IPS-11a (cell line): Measurements from ENCODE around the gene SIN3A.
A peak's percentile ranks its signal among the peaks of the same experiment; 100 is the strongest.
"Not testable (repeated sequence)": the region's sequence is repeated elsewhere in the genome, so short reads cannot be mapped to it uniquely, and the experiment has no call there.

Source experiments
- H3K4me3 ChIP-seq: one replicate; pipeline ENCODE4 v1.5.1; 2013; ENCODE audit warnings: low read depth, low read length, control low read depth

SIN3A gene

GRCh38 chr15:75451674-75452363, at the start of gene SIN3A:
TSS of gene SIN3A (minus strand) at chr15:75451690. CDS start at chr15:75430375, 21,315 bp downstream.
- H3K4me3 ChIP-seq: peak within 1 kb of the TSS; percentile 89

- H3K4me3 ChIP-seq: no peak overlapping the region
Measured at GRCh38 chr15:75493732-75494131, 42.2 kb upstream of the SIN3A start.

- no peak overlapping the region for H3K4me3 ChIP-seq
Measured at GRCh38 chr15:75483961-75484360, 32.5 kb upstream of the SIN3A start.

- not testable (repeated sequence) for H3K4me3 ChIP-seq
Measured at GRCh38 chr15:75483556-75483955, 32.1 kb upstream of the SIN3A start.

- no peak overlapping the region for H3K4me3 ChIP-seq
Measured at GRCh38 chr15:75483106-75483505, 31.6 kb upstream of the SIN3A start.

- H3K4me3 ChIP-seq: not testable (repeated sequence)
Measured at GRCh38 chr15:75480463-75480862, 29.0 kb upstream of the SIN3A start.

- no peak overlapping the region for H3K4me3 ChIP-seq
Measured at GRCh38 chr15:75479670-75480069, 28.2 kb upstream of the SIN3A start.

GRCh38 chr15:75477094-75477493, 25.6 kb upstream of the SIN3A start:
- not testable (repeated sequence) for H3K4me3 ChIP-seq

GRCh38 chr15:75468913-75469598, 17.6 kb upstream of the SIN3A start:
- no peak overlapping the region for H3K4me3 ChIP-seq

GRCh38 chr15:75460646-75461045, 9.2 kb upstream of the SIN3A start:
- no peak overlapping the region for H3K4me3 ChIP-seq

GRCh38 chr15:75459581-75459980, 8.1 kb upstream of the SIN3A start:
- H3K4me3 ChIP-seq: no peak overlapping the region

GRCh38 chr15:75456710-75457109, 5.2 kb upstream of the SIN3A start:
- H3K4me3 ChIP-seq: no peak overlapping the region

- H3K4me3 ChIP-seq: peak overlapping the region; percentile 90
Measured at GRCh38 chr15:75455982-75456531, 4.6 kb upstream of the SIN3A start.

GRCh38 chr15:75455424-75455981, 4.0 kb upstream of the SIN3A start:
- peak overlapping the region; percentile 90 for H3K4me3 ChIP-seq

GRCh38 chr15:75454471-75455378, 3.2 kb upstream of the SIN3A start:
- H3K4me3 ChIP-seq: peak overlapping the region; percentile 90

- H3K4me3 ChIP-seq: peak overlapping the region; percentile 90
Measured at GRCh38 chr15:75453703-75454470, 2.4 kb upstream of the SIN3A start.

GRCh38 chr15:75452865-75453702, 1.6 kb upstream of the SIN3A start:
- peak overlapping the region; percentile 82 for H3K4me3 ChIP-seq

GRCh38 chr15:75452364-75452864, 924 bp upstream of the SIN3A start:
- peak overlapping the region; percentile 82 for H3K4me3 ChIP-seq

GRCh38 chr15:75451202-75451673, 252 bp downstream of the SIN3A start:
- H3K4me3 ChIP-seq: peak overlapping the region; percentile 57
